Lung (tissue), 12 donors: ENCODE measurements around the gene ADGRD1. TPM values are rescaled to one million over a fixed set of nuclear protein-coding genes. Genes with fewer than 3 reads are reported as not detected.

Source experiments
- ATAC-seq: fragments of 200-7000 bp; cut with Tn5 transposase; one replicate; pipeline ENCODE4 v1.9.1; 2020; ENCODE audit warnings: moderate number of reproducible peaks; ENCODE audit not compliant: insufficient read depth, low FRiP score
- DNase-seq, 3 donors: peaks; one replicate each; pipeline ENCODE4 v3.0.0-alpha.2; 2013 to 2017
- H3K27ac ChIP-seq, 2 donors: one replicate each; pipeline ENCODE4 v1.5.1; 2013; ENCODE audit warnings: mild to moderate bottlenecking in 2 of 2, moderate library complexity in 2 of 2, control low read depth in 1 of 2, inconsistent platforms in 1 of 2, low read depth in 1 of 2, low read length in 1 of 2
- H3K27me3 ChIP-seq, 3 donors: one replicate each; pipeline ENCODE4 v1.5.1; 2013; ENCODE audit warnings: low read length in 2 of 3; ENCODE audit not compliant: control insufficient read depth in 3 of 3, insufficient read depth in 3 of 3
- H3K36me3 ChIP-seq, 4 donors: one replicate each; pipeline ENCODE4 v1.5.1; 2013; ENCODE audit warnings: low read length in 4 of 4, mild to moderate bottlenecking in 1 of 4, moderate library complexity in 1 of 4; ENCODE audit not compliant: control insufficient read depth in 4 of 4, insufficient read depth in 4 of 4
- H3K4me1 ChIP-seq, 5 donors: one replicate each; pipeline ENCODE4 v1.5.1; 2013; ENCODE audit warnings: low read length in 5 of 5, mild to moderate bottlenecking in 2 of 5, moderate library complexity in 1 of 5; ENCODE audit not compliant: control insufficient read depth in 5 of 5, insufficient read depth in 5 of 5
- H3K4me3 ChIP-seq: one replicate; pipeline ENCODE4 v1.5.1; 2013; ENCODE audit warnings: mild to moderate bottlenecking, control low read depth, moderate library complexity
- H3K9ac ChIP-seq, 2 donors: one replicate each; pipeline ENCODE4 v1.5.1; 2013; ENCODE audit warnings: low read length in 2 of 2, control low read depth in 1 of 2; ENCODE audit not compliant: insufficient read depth in 1 of 2
- H3K9me3 ChIP-seq, 4 donors: one replicate each; pipeline ENCODE4 v1.5.1; 2013; ENCODE audit warnings: low read length in 3 of 4, mild to moderate bottlenecking in 1 of 4, moderate library complexity in 1 of 4; ENCODE audit not compliant: control insufficient read depth in 4 of 4, insufficient read depth in 3 of 4
- WGBS, 2 donors: extraction: QIAGEN DNeasy Blood & Tissue Kit; methylation state at CpG; one replicate each; pipeline ENCODE4 v1.1.7; 2013; 5-methylcytosine and 5-hydroxymethylcytosine counted together
- polyA plus RNA-seq, 2 donors: library from polyadenylated mRNA; stranded (reverse); fragments of 200-250 nt; gene quantifications; one replicate each; pipeline ENCODE4 v1.2.1, GENCODE V29; 2013
- total RNA-seq, 2 donors: library from RNA; depleted of rRNA in 1 of 2; stranded (reverse); fragments of >200 nt in 1 of 2; gene quantifications; one replicate each; pipeline ENCODE4 v1.2.1, GENCODE V29; 2014 to 2021
- TF ChIP-seq, protein P1 (sequence below): IDR thresholded peaks from 2 replicates; pipeline ENCODE4 v1.5.1; 2012; ENCODE audit warnings: mild to moderate bottlenecking; ENCODE audit errors: control extremely low read depth, extremely low read depth
- donor health status: control.
- donor health status: control.
- donor health status: Bipolar disorder and iron deficiency.
- donor health status: healthy.
- donor health status: DM: yes; HTN: yes; CAD: no.

ADGRD1 gene
- total and polyA plus RNA-seq, 4 donors = 23.5 to 85.6 (median 46.7) TPM

- TF ChIP-seq, protein P1, sequence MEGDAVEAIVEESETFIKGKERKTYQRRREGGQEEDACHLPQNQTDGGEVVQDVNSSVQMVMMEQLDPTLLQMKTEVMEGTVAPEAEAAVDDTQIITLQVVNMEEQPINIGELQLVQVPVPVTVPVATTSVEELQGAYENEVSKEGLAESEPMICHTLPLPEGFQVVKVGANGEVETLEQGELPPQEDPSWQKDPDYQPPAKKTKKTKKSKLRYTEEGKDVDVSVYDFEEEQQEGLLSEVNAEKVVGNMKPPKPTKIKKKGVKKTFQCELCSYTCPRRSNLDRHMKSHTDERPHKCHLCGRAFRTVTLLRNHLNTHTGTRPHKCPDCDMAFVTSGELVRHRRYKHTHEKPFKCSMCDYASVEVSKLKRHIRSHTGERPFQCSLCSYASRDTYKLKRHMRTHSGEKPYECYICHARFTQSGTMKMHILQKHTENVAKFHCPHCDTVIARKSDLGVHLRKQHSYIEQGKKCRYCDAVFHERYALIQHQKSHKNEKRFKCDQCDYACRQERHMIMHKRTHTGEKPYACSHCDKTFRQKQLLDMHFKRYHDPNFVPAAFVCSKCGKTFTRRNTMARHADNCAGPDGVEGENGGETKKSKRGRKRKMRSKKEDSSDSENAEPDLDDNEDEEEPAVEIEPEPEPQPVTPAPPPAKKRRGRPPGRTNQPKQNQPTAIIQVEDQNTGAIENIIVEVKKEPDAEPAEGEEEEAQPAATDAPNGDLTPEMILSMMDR = no peak
- Histone ChIP-seq H3K4me1 (no peaks in the 10 kb centered on the region), H3K4me3 (no peak overlapping the region), H3K27ac (no peak overlapping the region), H3K9me3 (no peaks in the 10 kb centered on the region), H3K27me3 (peaks cover 0 to 3% (median 0%) of the 10 kb centered on the region in 3 donors), H3K36me3 (peaks cover 0 to 17% (median 0%) of the 10 kb centered on the region in 4 donors), H3K9ac (no peak overlapping the region)
- ATAC-seq (no peak), DNase-seq (no peak)
- WGBS, 2 donors = 94 to 95% methylated on average over 12 of the region's 12 CpGs
Observed at GRCh38 chr12:131140069-131140435, 186.3 kb downstream of the ADGRD1 start.

GRCh38 chr12:131140697-131141096 lies 187.0 kb downstream of the ADGRD1 start:
- Histone ChIP-seq H3K27ac (no peak overlapping the region), H3K4me3 (no peak overlapping the region), H3K36me3 (peaks cover 0 to 17% (median 0%) of the 10 kb centered on the region in 4 donors), H3K9ac (no peak overlapping the region), H3K4me1 (no peaks in the 10 kb centered on the region), H3K27me3 (peaks cover 0 to 3% (median 0%) of the 10 kb centered on the region in 3 donors), H3K9me3 (no peaks in the 10 kb centered on the region)
- DNase-seq (no peak), ATAC-seq (no peak)
- 92 to 96% methylated on average over 10 of the region's 10 CpGs for WGBS, 2 donors
- TF ChIP-seq, protein P1 = no peak

DNA sequence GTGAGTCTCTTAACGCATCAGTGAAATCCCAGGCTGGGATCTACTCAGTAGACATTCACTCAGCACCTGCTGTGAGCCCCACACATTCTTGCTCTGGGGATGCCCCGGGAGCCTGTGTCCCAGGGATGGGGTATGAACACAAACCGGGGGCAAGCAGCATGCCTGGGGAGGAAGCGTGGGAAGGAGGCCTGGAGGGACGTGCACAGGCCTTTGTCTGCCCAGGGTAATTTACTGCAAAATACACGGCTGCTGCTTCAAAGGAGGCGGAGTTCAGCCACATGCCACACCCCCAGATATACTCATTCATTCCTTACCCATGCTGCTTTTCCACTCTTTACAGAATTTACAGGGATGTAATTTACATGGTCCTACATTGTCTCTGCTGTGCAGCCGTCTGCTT lies 187.8 kb downstream of the ADGRD1 start:
- TF ChIP-seq, protein P1 = no peak
- H3K9me3 ChIP-seq = no peaks in the 10 kb centered on the region
- H3K27me3 ChIP-seq = peaks cover 0 to 3% (median 0%) of the 10 kb centered on the region in 3 donors
- no peak overlapping the region for H3K9ac ChIP-seq
- ATAC-seq (no peak), DNase-seq (no peak)
- WGBS, 2 donors = 82 to 87% methylated on average over 8 of the region's 8 CpGs
- no peaks in the 10 kb centered on the region for H3K4me1 ChIP-seq
- H3K36me3 ChIP-seq = peaks cover 0 to 12% (median 0%) of the 10 kb centered on the region in 4 donors
- no peak overlapping the region for H3K4me3 ChIP-seq
- no peak overlapping the region for H3K27ac ChIP-seq
